Endothelial cell of umbilical vein (primary cell): ENCODE results near the gene HBA2.

Source experiments
- EZH2 ChIP-seq: IDR thresholded peaks from 2 replicates; pipeline ENCODE4 v1.6.1; 2012; ENCODE audit warnings: borderline replicate concordance, low read depth, mild to moderate bottlenecking, moderate library complexity, low read length, inconsistent platforms; ENCODE audit not compliant: severe bottlenecking
- JUN ChIP-seq: IDR thresholded peaks from 2 replicates; pipeline ENCODE4 v1.6.1; 2011; ENCODE audit warnings: borderline replicate concordance, low read depth; ENCODE audit not compliant: insufficient read length, insufficient read depth
- MAX ChIP-seq: IDR thresholded peaks from 2 replicates; pipeline ENCODE4 v1.6.1; 2011; ENCODE audit not compliant: insufficient read depth, insufficient read length
- POLR2AphosphoS5 ChIP-seq: IDR thresholded peaks from 2 replicates; pipeline ENCODE4 v1.6.1; 2012; ENCODE audit warnings: low read depth, mild to moderate bottlenecking, control low read depth, low read length, moderate library complexity; ENCODE audit not compliant: insufficient read depth
- TF ChIP-seq, protein P1 (sequence below), 2 donors: IDR thresholded peaks; 1 replicate in 1 of 2; 2 replicates in 1 of 2; pipeline ENCODE4 v1.5.1; 2011; ENCODE audit warnings: low read length in 2 of 2, mild to moderate bottlenecking in 2 of 2, moderate library complexity in 2 of 2, control low read depth in 1 of 2, inconsistent platforms in 1 of 2, low read depth in 1 of 2; ENCODE audit not compliant: insufficient read depth in 1 of 2; ENCODE audit errors: extremely low read depth in 1 of 2

DNA sequence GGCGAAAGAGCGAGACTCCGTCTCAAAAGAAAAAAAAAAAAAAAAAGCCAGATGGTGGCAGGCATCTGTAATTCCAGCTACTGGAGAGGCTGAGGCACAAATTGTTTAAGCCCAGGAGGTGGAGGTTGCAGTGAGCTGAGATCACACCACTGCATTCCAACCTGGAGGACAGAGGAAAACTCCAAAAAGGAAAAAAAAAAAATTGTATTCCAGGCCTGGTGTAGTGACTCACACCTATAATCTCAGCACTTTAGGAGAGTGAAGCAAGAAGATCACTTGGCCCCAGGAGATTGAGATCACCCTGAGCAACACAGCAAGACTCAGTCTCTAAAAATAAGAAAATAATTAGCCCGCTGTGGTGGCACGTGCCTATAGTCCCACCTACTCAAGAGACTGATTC lies 27.7 kb downstream of the HBA2 start:
- TF ChIP-seq, protein P1, sequence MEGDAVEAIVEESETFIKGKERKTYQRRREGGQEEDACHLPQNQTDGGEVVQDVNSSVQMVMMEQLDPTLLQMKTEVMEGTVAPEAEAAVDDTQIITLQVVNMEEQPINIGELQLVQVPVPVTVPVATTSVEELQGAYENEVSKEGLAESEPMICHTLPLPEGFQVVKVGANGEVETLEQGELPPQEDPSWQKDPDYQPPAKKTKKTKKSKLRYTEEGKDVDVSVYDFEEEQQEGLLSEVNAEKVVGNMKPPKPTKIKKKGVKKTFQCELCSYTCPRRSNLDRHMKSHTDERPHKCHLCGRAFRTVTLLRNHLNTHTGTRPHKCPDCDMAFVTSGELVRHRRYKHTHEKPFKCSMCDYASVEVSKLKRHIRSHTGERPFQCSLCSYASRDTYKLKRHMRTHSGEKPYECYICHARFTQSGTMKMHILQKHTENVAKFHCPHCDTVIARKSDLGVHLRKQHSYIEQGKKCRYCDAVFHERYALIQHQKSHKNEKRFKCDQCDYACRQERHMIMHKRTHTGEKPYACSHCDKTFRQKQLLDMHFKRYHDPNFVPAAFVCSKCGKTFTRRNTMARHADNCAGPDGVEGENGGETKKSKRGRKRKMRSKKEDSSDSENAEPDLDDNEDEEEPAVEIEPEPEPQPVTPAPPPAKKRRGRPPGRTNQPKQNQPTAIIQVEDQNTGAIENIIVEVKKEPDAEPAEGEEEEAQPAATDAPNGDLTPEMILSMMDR (IDR thresholded peaks at IDR 0.05; ENCODE audit: extremely low read depth in 1 of 2, insufficient read depth in 1 of 2, low read depth in 1 of 2, low read length in 2 of 2), result no peak
- TF ChIP-seq MAX (no peak), JUN (no peak), POLR2AphosphoS5 (no peak), EZH2 (no peak)
